Right forelimb (tissue), 1 donor: Measurements from ENCODE around the gene MAP2K3.
A peak's percentile ranks its signal among the peaks of the same experiment; 100 is the strongest.

Source experiments
- DNase-seq: peaks from one replicate; pipeline ENCODE4 v3.0.0-alpha.2; 2018

The MAP2K3 gene

GRCh38 chr17:21283482-21284318 lies 811 bp upstream of the MAP2K3 start:
- DNase-seq: no peak

GRCh38 chr17:21285164-21286065 lies 904 bp downstream of the MAP2K3 start:
- DNase-seq: no peak

GRCh38 chr17:21286066-21286770 lies 1.7 kb downstream of the MAP2K3 start:
- DNase-seq: peak; percentile 77

GRCh38 chr17:21286909-21287702 lies 2.6 kb downstream of the MAP2K3 start:
- DNase-seq: no peak

GRCh38 chr17:21287703-21288449 lies 3.4 kb downstream of the MAP2K3 start:
- peak; percentile 86 for DNase-seq

GRCh38 chr17:21288571-21289017 lies 4.1 kb downstream of the MAP2K3 start:
- DNase-seq: no peak

GRCh38 chr17:21289175-21289901 lies 4.8 kb downstream of the MAP2K3 start:
- no peak for DNase-seq

- DNase-seq: no peak
These were observed 5.5 kb downstream of the MAP2K3 start for GRCh38 chr17:21289902-21290571.

- DNase-seq: no peak
These were observed 6.8 kb downstream of the MAP2K3 start for GRCh38 chr17:21291357-21291756.

GRCh38 chr17:21291862-21292261 lies 7.4 kb downstream of the MAP2K3 start:
- DNase-seq: no peak

- no peak for DNase-seq
These were observed 8.6 kb downstream of the MAP2K3 start for GRCh38 chr17:21292867-21293830.

- no peak for DNase-seq
These were observed 9.3 kb downstream of the MAP2K3 start for GRCh38 chr17:21293831-21294210.

GRCh38 chr17:21294321-21295035 lies 10.0 kb downstream of the MAP2K3 start:
- no peak for DNase-seq

- DNase-seq: no peak
These were observed 10.8 kb downstream of the MAP2K3 start for GRCh38 chr17:21295036-21295952.

GRCh38 chr17:21296097-21297025 lies 11.8 kb downstream of the MAP2K3 start:
- no peak for DNase-seq

GRCh38 chr17:21297026-21297520 lies 12.6 kb downstream of the MAP2K3 start:
- DNase-seq: no peak
